Muscle of arm (tissue), 12 donors: ENCODE data around the gene MAP2K6. TPM values are rescaled to one million over a fixed set of nuclear protein-coding genes. Genes with fewer than 3 reads are reported as not detected.
"Not testable (repeated sequence)": the region's sequence is repeated elsewhere in the genome, so short reads cannot be mapped to it uniquely, and the experiment has no call there.

Experiments used
- DNase-seq: peaks from one replicate; pipeline ENCODE4 v3.0.0-alpha.2; 2013
- polyA plus RNA-seq, 12 donors: library from polyadenylated mRNA; unstranded; fragments of 120-200 nt; gene quantifications; one replicate each; pipeline ENCODE4 v1.2.1, GENCODE V29; 2013; ENCODE audit not compliant: insufficient read length in 12 of 12

MAP2K6 gene
- polyA plus RNA-seq, 12 donors = 12.8 to 31.5 (median 21.3) TPM; not detected in 1

GRCh38 chr17:69451416-69452394 lies 37.2 kb downstream of the MAP2K6 start:
- no peak for DNase-seq

GRCh38 chr17:69452664-69453260 lies 38.3 kb downstream of the MAP2K6 start:
- no peak for DNase-seq

- no peak for DNase-seq
Observed at GRCh38 chr17:69454051-69454450, 39.6 kb downstream of the MAP2K6 start.

- no peak for DNase-seq
Observed at GRCh38 chr17:69455040-69455439, 40.5 kb downstream of the MAP2K6 start.

GRCh38 chr17:69457603-69458002 lies 43.1 kb downstream of the MAP2K6 start:
- DNase-seq = no peak

- no peak for DNase-seq
Observed at GRCh38 chr17:69460963-69461922, 46.7 kb downstream of the MAP2K6 start.

GRCh38 chr17:69461951-69462369 lies 47.5 kb downstream of the MAP2K6 start:
- no peak for DNase-seq

- DNase-seq = no peak
Observed at GRCh38 chr17:69462882-69463281, 48.4 kb downstream of the MAP2K6 start.

GRCh38 chr17:69466451-69466850 lies 52.0 kb downstream of the MAP2K6 start:
- no peak for DNase-seq

- DNase-seq = no peak
Observed at GRCh38 chr17:69466905-69467667, 52.6 kb downstream of the MAP2K6 start.

- DNase-seq = no peak
Observed at GRCh38 chr17:69468207-69468606, 53.7 kb downstream of the MAP2K6 start.

GRCh38 chr17:69470702-69471101 lies 56.2 kb downstream of the MAP2K6 start:
- DNase-seq = no peak

GRCh38 chr17:69471406-69471805 lies 56.9 kb downstream of the MAP2K6 start:
- no peak for DNase-seq

- no peak for DNase-seq
Observed at GRCh38 chr17:69473841-69474831, 59.6 kb downstream of the MAP2K6 start.

- DNase-seq = no peak
Observed at GRCh38 chr17:69477204-69477902, 62.9 kb downstream of the MAP2K6 start.

GRCh38 chr17:69477903-69478266 lies 63.4 kb downstream of the MAP2K6 start:
- no peak for DNase-seq

GRCh38 chr17:69478916-69479315 lies 64.4 kb downstream of the MAP2K6 start:
- no peak for DNase-seq

- not testable (repeated sequence) for DNase-seq
Observed at GRCh38 chr17:69479756-69480155, 65.3 kb downstream of the MAP2K6 start.

GRCh38 chr17:69480245-69480644 lies 65.7 kb downstream of the MAP2K6 start:
- DNase-seq = no peak
